WERI-Rb-1 (cell line): Measurements from ENCODE around the gene HASPIN.

ENCODE experiments used
- DNase-seq: peaks from one replicate; pipeline ENCODE4 v3.0.0-alpha.2; 2020
- H3K27ac ChIP-seq: fragments of 250-450 bp; sonication (Bioruptor Pico); 2 replicates; pipeline ENCODE4 v1.5.1; 2020; ENCODE audit warnings: mild to moderate bottlenecking, moderate library complexity
- H3K27me3 ChIP-seq: fragments of 250-450 bp; sonication (Bioruptor Pico); 2 replicates; pipeline ENCODE4 v1.5.1; 2021; ENCODE audit warnings: mild to moderate bottlenecking, low read depth, moderate library complexity; ENCODE audit not compliant: insufficient read depth, severe bottlenecking
- H3K36me3 ChIP-seq: fragments of 250-450 bp; sonication (Bioruptor Pico); 2 replicates; pipeline ENCODE4 v1.5.1; 2020; ENCODE audit warnings: mild to moderate bottlenecking, moderate library complexity
- H3K4me3 ChIP-seq: 2 replicates; pipeline ENCODE4 v1.5.1; 2011; ENCODE audit warnings: low read depth, mild to moderate bottlenecking, control low read depth, low read length
- H3K9me3 ChIP-seq: fragments of 250-450 bp; sonication (Bioruptor Pico); 2 replicates; pipeline ENCODE4 v1.5.1; 2021; ENCODE audit warnings: mild to moderate bottlenecking, moderate library complexity; ENCODE audit not compliant: severe bottlenecking
- CTCF ChIP-seq: IDR thresholded peaks from 2 replicates; pipeline ENCODE4 v1.5.1; 2011; ENCODE audit warnings: low read depth, mild to moderate bottlenecking, control low read depth, inconsistent platforms, low read length

Gene HASPIN

DNA sequence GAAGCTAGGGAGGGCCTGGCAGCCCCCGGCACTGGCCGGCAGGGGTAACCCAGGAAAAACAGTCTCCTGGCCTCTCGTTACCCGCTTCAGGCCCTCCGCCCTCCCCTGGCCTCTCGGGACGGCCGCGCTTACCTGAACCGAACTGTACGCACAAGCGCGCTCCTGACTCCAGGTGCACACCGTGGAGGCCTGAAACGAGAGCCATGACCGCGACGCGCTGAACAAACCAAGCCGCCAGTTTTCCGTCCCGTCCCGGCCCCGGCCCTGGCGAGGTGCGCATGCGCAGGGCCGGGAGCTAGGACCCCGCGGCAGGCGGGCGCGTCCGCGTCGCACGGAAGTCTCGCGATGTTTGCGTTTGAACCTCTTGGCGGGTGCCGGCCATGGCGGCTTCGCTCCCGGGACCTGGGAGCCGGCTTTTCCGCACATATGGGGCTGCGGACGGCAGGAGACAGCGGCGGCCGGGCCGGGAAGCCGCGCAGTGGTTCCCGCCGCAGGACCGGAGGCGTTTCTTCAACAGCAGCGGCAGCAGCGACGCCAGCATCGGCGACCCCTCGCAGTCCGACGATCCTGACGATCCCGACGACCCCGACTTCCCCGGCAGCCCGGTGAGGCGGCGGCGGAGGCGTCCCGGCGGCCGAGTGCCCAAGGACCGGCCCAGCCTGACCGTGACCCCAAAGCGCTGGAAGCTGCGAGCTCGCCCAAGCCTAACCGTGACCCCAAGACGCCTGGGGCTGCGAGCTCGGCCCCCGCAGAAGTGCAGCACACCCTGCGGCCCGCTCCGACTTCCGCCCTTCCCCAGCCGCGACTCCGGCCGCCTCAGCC lies at the start of gene HASPIN:
TSS of gene HASPIN (plus strand) at position 348 of the 822 bp plus-strand sequence. CDS start at position 381, 33 bp downstream.
- TF ChIP-seq CTCF, result peak; percentile 37
- no peaks in the 10 kb centered on the region for H3K9me3 ChIP-seq
- H3K27ac ChIP-seq, result peak within 1 kb of the TSS; percentile 91
- no peaks in the 10 kb centered on the region for H3K27me3 ChIP-seq
- H3K36me3 ChIP-seq, result peaks cover 46% of the 10 kb centered on the region
- peak; percentile 91 for DNase-seq
- peak within 1 kb of the TSS; percentile 92 for H3K4me3 ChIP-seq

- Histone ChIP-seq H3K36me3 (no peaks in the 10 kb centered on the region), H3K27ac (no peak overlapping the region), H3K27me3 (no peaks in the 10 kb centered on the region), H3K9me3 (no peaks in the 10 kb centered on the region), H3K4me3 (no peak overlapping the region)
- TF ChIP-seq CTCF, result no peak
- no peak for DNase-seq
Observed at GRCh38 chr17:3675886-3676285, 47.8 kb upstream of the HASPIN start.

- DNase-seq, result no peak
- no peak overlapping the region for H3K27ac ChIP-seq
Observed at GRCh38 chr17:3678095-3678820, 45.4 kb upstream of the HASPIN start.

GRCh38 chr17:3678821-3679530 lies 44.7 kb upstream of the HASPIN start:
- no peak overlapping the region for H3K4me3 ChIP-seq
- H3K27ac ChIP-seq, result no peak overlapping the region
- H3K27me3 ChIP-seq, result no peaks in the 10 kb centered on the region
- no peak for TF ChIP-seq CTCF
- DNase-seq, result no peak
- H3K36me3 ChIP-seq, result no peaks in the 10 kb centered on the region
- H3K9me3 ChIP-seq, result no peaks in the 10 kb centered on the region

More at GRCh38 chr17:3678095-3678820, 45.4 kb upstream of the HASPIN start:
- Histone ChIP-seq H3K36me3 (no peaks in the 10 kb centered on the region), H3K27me3 (no peaks in the 10 kb centered on the region), H3K4me3 (no peak overlapping the region), H3K9me3 (no peaks in the 10 kb centered on the region)
- no peak for TF ChIP-seq CTCF

DNA sequence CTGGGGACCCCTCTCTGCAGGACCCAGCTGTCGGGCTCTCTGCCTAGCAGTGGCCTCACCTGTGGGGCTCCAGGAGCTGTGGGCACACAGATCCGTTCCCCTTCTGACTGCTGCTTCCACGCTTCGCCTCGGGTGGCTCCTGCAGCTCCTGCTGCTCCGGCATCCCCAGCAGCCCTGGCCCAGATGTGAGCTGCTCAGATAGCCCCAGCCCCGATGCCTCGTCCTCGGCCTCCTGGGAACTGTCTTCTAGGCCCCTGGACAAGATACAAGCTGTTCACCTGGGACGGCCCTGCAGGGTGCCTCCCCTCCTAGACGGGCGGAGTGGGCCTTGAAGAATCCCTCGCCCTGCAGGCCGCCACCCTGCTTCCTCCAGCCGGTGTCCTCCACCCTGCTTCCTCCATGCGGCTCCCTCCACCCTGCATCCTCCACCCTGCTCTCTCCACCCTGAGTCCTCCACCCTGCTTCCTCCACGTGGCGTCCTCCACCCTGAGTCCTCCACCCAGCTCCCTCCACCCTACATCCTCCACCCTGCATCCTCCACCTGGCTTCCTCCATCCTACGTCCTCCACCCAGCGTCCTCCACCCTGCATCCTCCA lies 44.1 kb upstream of the HASPIN start:
- no peak for TF ChIP-seq CTCF
- no peak for DNase-seq
- Histone ChIP-seq H3K9me3 (no peaks in the 10 kb centered on the region), H3K27me3 (no peaks in the 10 kb centered on the region), H3K36me3 (no peaks in the 10 kb centered on the region), H3K27ac (no peak overlapping the region), H3K4me3 (no peak overlapping the region)
